Transverse colon (tissue), 4 donors: ENCODE data around the gene FRYL.

Source experiments
- EP300 ChIP-seq: sonication (generic); formaldehyde crosslinking; IDR thresholded peaks from one replicate; pipeline ENCODE4 v1.6.1; 2017; ENCODE audit warnings: antibody characterized with exemption, low read depth
- POLR2A ChIP-seq: fragments of 450-650 bp; IDR thresholded peaks from one replicate; pipeline ENCODE4 v1.6.1; 2016; ENCODE audit warnings: antibody characterized with exemption, mild to moderate bottlenecking, moderate library complexity
- POLR2AphosphoS5 ChIP-seq, 3 donors: sonication (generic); formaldehyde crosslinking; IDR thresholded peaks; one replicate each; pipeline ENCODE4 v1.6.1; 2016; ENCODE audit warnings: antibody characterized with exemption in 3 of 3
- TF ChIP-seq, protein P1 (sequence below), 5 experiments: fragments of 200-600 bp in 3 of 5; fragments of 450-650 bp in 2 of 5; sonication (generic) in 3 of 5; IDR thresholded peaks; 1 replicate in 2 of 5; 2 replicates in 3 of 5; pipeline ENCODE4 v1.5.1; 2016 to 2017; ENCODE audit warnings: antibody characterized with exemption in 5 of 5, inconsistent platforms in 3 of 5, mild to moderate bottlenecking in 2 of 5, moderate library complexity in 1 of 5

DNA sequence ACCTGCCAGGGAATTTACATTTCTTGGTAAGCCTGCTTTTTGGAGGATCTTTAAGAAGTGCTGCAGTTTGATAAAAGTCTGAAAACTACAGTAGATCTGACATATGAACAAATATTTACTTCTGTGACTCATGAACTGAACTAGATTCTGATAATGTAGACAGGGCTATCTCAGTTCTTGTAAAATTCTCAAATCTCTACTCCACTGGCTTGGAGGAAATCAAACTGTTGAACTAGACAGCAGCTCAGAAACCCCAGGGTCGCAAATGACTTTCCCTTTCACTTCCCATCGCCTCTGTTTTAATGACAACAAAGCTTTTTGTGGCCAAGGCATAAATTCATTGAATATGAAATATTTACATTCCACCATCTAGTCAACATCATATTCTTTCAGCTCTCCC is 35.4 kb upstream of the FRYL start:
- TF ChIP-seq POLR2A (no peak), EP300 (no peak), POLR2AphosphoS5 (IDR thresholded peaks at IDR 0.05) (no peak)
- TF ChIP-seq, protein P1, sequence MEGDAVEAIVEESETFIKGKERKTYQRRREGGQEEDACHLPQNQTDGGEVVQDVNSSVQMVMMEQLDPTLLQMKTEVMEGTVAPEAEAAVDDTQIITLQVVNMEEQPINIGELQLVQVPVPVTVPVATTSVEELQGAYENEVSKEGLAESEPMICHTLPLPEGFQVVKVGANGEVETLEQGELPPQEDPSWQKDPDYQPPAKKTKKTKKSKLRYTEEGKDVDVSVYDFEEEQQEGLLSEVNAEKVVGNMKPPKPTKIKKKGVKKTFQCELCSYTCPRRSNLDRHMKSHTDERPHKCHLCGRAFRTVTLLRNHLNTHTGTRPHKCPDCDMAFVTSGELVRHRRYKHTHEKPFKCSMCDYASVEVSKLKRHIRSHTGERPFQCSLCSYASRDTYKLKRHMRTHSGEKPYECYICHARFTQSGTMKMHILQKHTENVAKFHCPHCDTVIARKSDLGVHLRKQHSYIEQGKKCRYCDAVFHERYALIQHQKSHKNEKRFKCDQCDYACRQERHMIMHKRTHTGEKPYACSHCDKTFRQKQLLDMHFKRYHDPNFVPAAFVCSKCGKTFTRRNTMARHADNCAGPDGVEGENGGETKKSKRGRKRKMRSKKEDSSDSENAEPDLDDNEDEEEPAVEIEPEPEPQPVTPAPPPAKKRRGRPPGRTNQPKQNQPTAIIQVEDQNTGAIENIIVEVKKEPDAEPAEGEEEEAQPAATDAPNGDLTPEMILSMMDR (IDR thresholded peaks at IDR 0.05) = no peak
